H9 (cell line): ENCODE results near the gene CAMK2G. TPM values are rescaled to one million over a fixed set of nuclear protein-coding genes. Genes with fewer than 3 reads are reported as not detected.
A peak's percentile ranks its signal among the peaks of the same experiment; 100 is the strongest.

ENCODE experiments used
- DNase-seq: peaks from one replicate; pipeline ENCODE4 v3.0.0-alpha.2; 2017
- H2AFZ ChIP-seq: one replicate; pipeline ENCODE4 v1.6.1; 2013; ENCODE audit warnings: mild to moderate bottlenecking, low read length, control low read depth, moderate library complexity
- H2AK5ac ChIP-seq: 2 replicates; pipeline ENCODE4 v1.6.1; 2013; ENCODE audit warnings: low read length, control low read depth, mixed read lengths; ENCODE audit not compliant: insufficient read length
- H2BK120ac ChIP-seq: one replicate; pipeline ENCODE4 v1.6.1; 2013; ENCODE audit warnings: low read depth, mild to moderate bottlenecking, low read length, control low read depth, inconsistent platforms; ENCODE audit not compliant: poor library complexity, severe bottlenecking
- H2BK12ac ChIP-seq: 2 replicates; pipeline ENCODE4 v1.6.1; 2013; ENCODE audit warnings: low read length, control low read depth, mixed read lengths, low read depth; ENCODE audit not compliant: insufficient read length
- H2BK15ac ChIP-seq: 2 replicates; pipeline ENCODE4 v1.6.1; 2013; ENCODE audit warnings: low read depth, low read length, control low read depth
- H2BK20ac ChIP-seq: one replicate; pipeline ENCODE4 v1.6.1; 2013; ENCODE audit warnings: low read depth, mild to moderate bottlenecking, low read length, control low read depth, inconsistent platforms; ENCODE audit not compliant: poor library complexity, severe bottlenecking
- H2BK5ac ChIP-seq: 2 replicates; pipeline ENCODE4 v1.6.1; 2013; ENCODE audit warnings: low read length, control low read depth, mixed read lengths; ENCODE audit not compliant: insufficient read length
- H3K14ac ChIP-seq: 2 replicates; pipeline ENCODE4 v1.6.1; 2013; ENCODE audit warnings: low read length, control low read depth; ENCODE audit not compliant: insufficient read depth
- H3K18ac ChIP-seq: 2 replicates; pipeline ENCODE4 v1.6.1; 2013; ENCODE audit warnings: low read depth, mild to moderate bottlenecking, mixed read lengths, low read length, control low read depth; ENCODE audit not compliant: insufficient read length
- H3K23ac ChIP-seq: 2 replicates; pipeline ENCODE4 v1.6.1; 2013; ENCODE audit warnings: low read length, control low read depth, mixed read lengths, low read depth; ENCODE audit not compliant: insufficient read length
- H3K23me2 ChIP-seq: 2 replicates; pipeline ENCODE4 v1.6.1; 2013; ENCODE audit warnings: low read depth, mild to moderate bottlenecking, mixed read lengths, low read length, control low read depth; ENCODE audit not compliant: insufficient read length, poor library complexity, severe bottlenecking
- H3K27ac ChIP-seq: 2 replicates; pipeline ENCODE4 v1.5.1; 2013; ENCODE audit warnings: low read length, control low read depth, mixed read lengths, low read depth; ENCODE audit not compliant: insufficient read length
- H3K27me3 ChIP-seq: 2 replicates; pipeline ENCODE4 v1.6.1; 2013; ENCODE audit warnings: low read length, control low read depth, inconsistent platforms; ENCODE audit not compliant: insufficient read depth
- H3K4ac ChIP-seq: 2 replicates; pipeline ENCODE4 v1.6.1; 2013; ENCODE audit warnings: low read depth, mild to moderate bottlenecking, control low read depth, inconsistent platforms, low read length, moderate library complexity
- H3K4me1 ChIP-seq: 2 replicates; pipeline ENCODE4 v1.6.1; 2013; ENCODE audit warnings: low read length, control low read depth, inconsistent platforms; ENCODE audit not compliant: insufficient read depth
- H3K4me2 ChIP-seq: 2 replicates; pipeline ENCODE4 v1.6.1; 2013; ENCODE audit warnings: low read length, control low read depth, mixed read lengths; ENCODE audit not compliant: insufficient read length, insufficient read depth
- H3K56ac ChIP-seq: 2 replicates; pipeline ENCODE4 v1.6.1; 2013; ENCODE audit warnings: low read depth, mild to moderate bottlenecking, mixed read lengths, low read length, control low read depth; ENCODE audit not compliant: insufficient read length
- H3K79me1 ChIP-seq: 2 replicates; pipeline ENCODE4 v1.6.1; 2013; ENCODE audit warnings: low read depth, mild to moderate bottlenecking, moderate library complexity, low read length, control low read depth, inconsistent platforms; ENCODE audit not compliant: insufficient read depth, poor library complexity, severe bottlenecking
- H3K79me2 ChIP-seq: 2 replicates; pipeline ENCODE4 v1.6.1; 2013; ENCODE audit warnings: low read length, control low read depth, inconsistent platforms; ENCODE audit not compliant: insufficient read depth
- H3K9ac ChIP-seq: 2 replicates; pipeline ENCODE4 v1.6.1; 2013; ENCODE audit warnings: low read length, control low read depth, mixed read lengths; ENCODE audit not compliant: insufficient read length; ENCODE audit errors: extremely low read depth
- H3K9me3 ChIP-seq: one replicate; pipeline ENCODE4 v1.6.1; 2013; ENCODE audit warnings: low read depth, low read length, inconsistent platforms; ENCODE audit not compliant: control insufficient read depth
- H3T11ph ChIP-seq: one replicate; pipeline ENCODE4 v1.6.1; 2013; ENCODE audit warnings: mild to moderate bottlenecking, low read length, control low read depth, inconsistent platforms
- H4K20me1 ChIP-seq: one replicate; pipeline ENCODE4 v1.6.1; 2013; ENCODE audit not compliant: control insufficient read depth, insufficient read length, insufficient read depth
- H4K5ac ChIP-seq: 2 replicates; pipeline ENCODE4 v1.6.1; 2013; ENCODE audit warnings: low read depth, mild to moderate bottlenecking, mixed read lengths, low read length, control low read depth; ENCODE audit not compliant: insufficient read length
- H4K8ac ChIP-seq: replicated peaks from 2 replicates; pipeline ENCODE4 v1.6.1; 2013; ENCODE audit warnings: low read length, control low read depth, mixed read lengths, low read depth; ENCODE audit not compliant: insufficient read length
- H4K91ac ChIP-seq: 2 replicates; pipeline ENCODE4 v1.6.1; 2013; ENCODE audit warnings: low read depth, mild to moderate bottlenecking, moderate library complexity, mixed read lengths, low read length, control low read depth; ENCODE audit not compliant: insufficient read length
- H3K27ac Mint-ChIP-seq, 3 experiments: 2 replicates in 2 of 3; 3 replicates in 1 of 3; pipeline ENCODE4 v1.8.0; 2020 to 2021; ENCODE audit warnings: mixed read lengths in 3 of 3, mild to moderate bottlenecking in 1 of 3, moderate library complexity in 1 of 3
- H3K27me3 Mint-ChIP-seq: 2 replicates; pipeline ENCODE4 v1.8.0; 2021; ENCODE audit warnings: low read depth, mild to moderate bottlenecking, moderate library complexity, mixed read lengths
- H3K36me3 Mint-ChIP-seq, 3 experiments: 2 replicates in 2 of 3; 3 replicates in 1 of 3; pipeline ENCODE4 v1.8.0; 2020 to 2021; ENCODE audit warnings: low read depth in 3 of 3, mixed read lengths in 3 of 3; ENCODE audit not compliant: insufficient read depth in 1 of 3
- H3K4me1 Mint-ChIP-seq, 2 experiments: 2 replicates each; pipeline ENCODE4 v1.8.0; 2020; ENCODE audit warnings: mixed read lengths in 2 of 2
- H3K4me3 Mint-ChIP-seq, 2 experiments: 2 replicates in 1 of 2; 3 replicates in 1 of 2; pipeline ENCODE4 v1.8.0; 2020 to 2021; ENCODE audit warnings: mild to moderate bottlenecking in 2 of 2, mixed read lengths in 2 of 2, moderate library complexity in 1 of 2
- H3K9me3 Mint-ChIP-seq, 2 experiments: 2 replicates in 1 of 2; 3 replicates in 1 of 2; pipeline ENCODE4 v1.8.0; 2020; ENCODE audit warnings: mild to moderate bottlenecking in 2 of 2, mixed read lengths in 2 of 2, moderate library complexity in 1 of 2
- CTCF ChIP-seq: fragments of 200-600 bp; sonication (generic); conservative IDR thresholded peaks from 3 replicates; pipeline ENCODE4 v1.8.0; 2021; ENCODE audit warnings: antibody characterized with exemption, mild to moderate bottlenecking
- WGBS: extraction: QIAGEN DNeasy Blood & Tissue Kit; methylation state at CpG from one replicate; pipeline ENCODE4 v1.1.7; 2013; ENCODE audit warnings: missing lambda C conversion rate, low lambda C conversion rate, mixed read lengths; ENCODE audit not compliant: insufficient read length; ENCODE audit errors: extremely low coverage; 5-methylcytosine and 5-hydroxymethylcytosine counted together
- total RNA-seq: library from RNA; stranded (reverse); gene quantifications from 2 replicates; pipeline ENCODE4 v1.2.1, GENCODE V29; 2021

CAMK2G gene
- total RNA-seq, 1 experiment from 2014 or later, result 31.8 TPM

- Histone ChIP-seq H4K20me1 (peaks cover 2% of the 10 kb centered on the region), H3K4me1 (no peaks in the 10 kb centered on the region; the same call in 1 of the 2 replicates), H3K4ac (no peak overlapping the region), H2BK5ac (no peak overlapping the region), H2BK15ac (no peak overlapping the region), H2BK20ac (no peak overlapping the region), H2BK120ac (no peak overlapping the region), H4K91ac (no peak overlapping the region), H3K23ac (no peak overlapping the region), H4K8ac (no peak overlapping the region), H3K79me1 (no peaks in the 10 kb centered on the region), H3K27ac (no peak overlapping the region), H3K23me2 (no peaks in the 10 kb centered on the region), H3K56ac (no peak overlapping the region), H3K9me3 (no peaks in the 10 kb centered on the region), H3K27me3 (no peaks in the 10 kb centered on the region), H2AK5ac (no peak overlapping the region), H2AFZ (no peak overlapping the region), H3K14ac (no peak overlapping the region), H3T11ph (no peak overlapping the region), H3K18ac (no peak overlapping the region), H3K79me2 (no peaks in the 10 kb centered on the region; the same call in 1 of the 2 replicates), H3K9ac (no peak overlapping the region), H4K5ac (no peak overlapping the region), H2BK12ac (no peak overlapping the region), H3K4me2 (no peak overlapping the region)
- TF ChIP-seq CTCF, result no peak
- WGBS, result no CpG with 5 or more reads among the region's 7 CpGs
- Mint-ChIP-seq H3K4me3 (no peak overlapping the region), H3K27me3 (no peaks in the 10 kb centered on the region), H3K36me3 (peaks cover 21 to 48% (median 23%) of the 10 kb centered on the region in 3 experiments; a peak in 6 of 7 replicates), H3K27ac (peak overlapping the region; percentile 19 to 61 (median 24); a peak in 5 of 7 replicates), H3K4me1 (peaks cover 14 to 18% of the 10 kb centered on the region in 2 experiments), H3K9me3 (no peaks in the 10 kb centered on the region)
- no peak for DNase-seq
Measured at GRCh38 chr10:73866621-73867020, 7.7 kb downstream of the CAMK2G start.
